ENCODE results near the gene RAC2.

Gene RAC2

GRCh38 chr22:37213218-37213855, 30.7 kb downstream of the RAC2 start:
- no peak for TF ChIP-seq CTCF (IDR thresholded peaks at IDR 0.05)

- TF ChIP-seq CTCF (IDR thresholded peaks at IDR 0.05), result no peak
These were observed 31.7 kb downstream of the RAC2 start, which contains the start of gene SSTR3 for GRCh38 chr22:37212174-37212906. SSTR3 (minus strand) TSS chr22:37212477; CDS start chr22:37207803, 4,674 bp downstream.

GRCh38 chr22:37211866-37212173, 32.2 kb downstream of the RAC2 start:
- TF ChIP-seq CTCF (IDR thresholded peaks at IDR 0.05), result no peak

GRCh38 chr22:37211075-37211865, 32.8 kb downstream of the RAC2 start:
- no peak for TF ChIP-seq CTCF (IDR thresholded peaks at IDR 0.05)

GRCh38 chr22:37210041-37210803, 33.8 kb downstream of the RAC2 start:
- TF ChIP-seq CTCF (IDR thresholded peaks at IDR 0.05), result no peak

- no peak for TF ChIP-seq CTCF (IDR thresholded peaks at IDR 0.05)
These were observed 34.8 kb downstream of the RAC2 start for GRCh38 chr22:37209140-37209845.
